Naive B cell (primary cell): ENCODE results near the gene PPP2R1B. TPM values are rescaled to one million over a fixed set of nuclear protein-coding genes. Genes with fewer than 3 reads are reported as not detected.

ENCODE experiments used
- ATAC-seq, 2 donors: fragments of 150-1000 bp; cut with Tn5 transposase; 2 replicates each; pipeline ENCODE4 v1.10.0; 2021; ENCODE audit warnings: low read depth in 2 of 2, mild to moderate bottlenecking in 2 of 2, moderate library complexity in 2 of 2
- DNase-seq: peaks from one replicate; pipeline ENCODE4 v3.0.0; 2022
- H3K27ac Mint-ChIP-seq, 6 donors: one replicate each; pipeline ENCODE4 v1.8.0; 2020 to 2022; ENCODE audit warnings: mild to moderate bottlenecking in 6 of 6, mixed read lengths in 6 of 6, moderate library complexity in 5 of 6, inconsistent platforms in 2 of 6
- H3K27me3 Mint-ChIP-seq, 3 donors: one replicate each; pipeline ENCODE4 v1.8.0; 2021 to 2022; ENCODE audit warnings: mixed read lengths in 3 of 3, mild to moderate bottlenecking in 1 of 3
- H3K36me3 Mint-ChIP-seq, 2 donors: one replicate each; pipeline ENCODE4 v1.8.0; 2020 to 2022; ENCODE audit warnings: mixed read lengths in 2 of 2, inconsistent platforms in 1 of 2, mild to moderate bottlenecking in 1 of 2
- H3K4me1 Mint-ChIP-seq, 3 donors: one replicate each; pipeline ENCODE4 v1.8.0; 2020 to 2022; ENCODE audit warnings: mixed read lengths in 3 of 3, inconsistent platforms in 1 of 3, mild to moderate bottlenecking in 1 of 3, moderate library complexity in 1 of 3
- H3K4me3 Mint-ChIP-seq, 8 donors: one replicate each; pipeline ENCODE4 v1.8.0; 2020 to 2022; ENCODE audit warnings: mild to moderate bottlenecking in 8 of 8, mixed read lengths in 8 of 8, moderate library complexity in 8 of 8, inconsistent platforms in 2 of 8
- H3K9me3 Mint-ChIP-seq, 7 donors: one replicate each; pipeline ENCODE4 v1.8.0; 2020 to 2022; ENCODE audit warnings: mixed read lengths in 7 of 7, mild to moderate bottlenecking in 5 of 7, inconsistent platforms in 2 of 7, moderate library complexity in 1 of 7
- polyA plus RNA-seq, 6 donors: library from polyadenylated mRNA; unstranded; fragments of 300-500 nt; fragmentation: Illumina TruSeq; gene quantifications; one replicate each; pipeline ENCODE4 v1.2.3, GENCODE V29; 2021; ENCODE audit warnings: low read depth in 6 of 6

The PPP2R1B gene
- polyA plus RNA-seq, 6 donors from 2014 or later = 14.8 to 23.0 (median 18.6) TPM

GRCh38 chr11:111680486-111681175 lies 85.6 kb downstream of the PPP2R1B start:
- Mint-ChIP-seq H3K9me3 (no peaks in the 10 kb centered on the region), H3K4me3 (no peak overlapping the region), H3K36me3 (peaks cover 4 to 7% of the 10 kb centered on the region in 2 donors), H3K27ac (no peak overlapping the region), H3K27me3 (no peaks in the 10 kb centered on the region), H3K4me1 (peaks cover 0 to 2% (median 0%) of the 10 kb centered on the region in 3 donors)
- ATAC-seq (no peak), DNase-seq (no peak)

Other genes with a start within 250 kb of the PPP2R1B start
- not detected for gene LAYN, start 225.7 kb downstream of the PPP2R1B start, polyA plus RNA-seq
- 1 to 10 TPM in 1 of 6 donors, under 1 TPM in 5; 0.09 to 1.0 (median 0.31) TPM for gene SIK2, start 163.9 kb downstream of the PPP2R1B start, polyA plus RNA-seq
- gene ALG9, start 105.2 kb upstream of the PPP2R1B start, polyA plus RNA-seq = 10 to 100 TPM; 12.7 to 36.5 (median 14.9) TPM
- gene FDXACB1, start 112.8 kb upstream of the PPP2R1B start, polyA plus RNA-seq = 10 to 100 TPM in 1 of 6 donors, 1 to 10 TPM in 5; 3.0 to 10.6 (median 6.0) TPM
- 10 to 100 TPM; 14.3 to 28.3 (median 18.5) TPM for gene CFAP68, start 113.2 kb upstream of the PPP2R1B start, polyA plus RNA-seq
- not detected for gene CRYAB, start 145.4 kb upstream of the PPP2R1B start, polyA plus RNA-seq
- gene HSPB2, start 146.3 kb upstream of the PPP2R1B start, polyA plus RNA-seq = not detected
- gene C11orf52, start 152.5 kb upstream of the PPP2R1B start, polyA plus RNA-seq = not detected
- under 1 TPM in 3 of 6 donors, not detected in 3; 0.11 to 0.43 (median 0.13) TPM for gene DIXDC1, start 171.0 kb upstream of the PPP2R1B start, polyA plus RNA-seq